B cell (primary cell): ENCODE measurements around the gene DAZ4.
"Not testable (repeated sequence)": the region's sequence is repeated elsewhere in the genome, so short reads cannot be mapped to it uniquely, and the experiment has no call there.

ENCODE experiments used
- CTCF ChIP-seq: fragments of 200-600 bp; IDR thresholded peaks from one replicate; pipeline ENCODE4 v1.8.0; 2022; ENCODE audit warnings: antibody characterized with exemption, mild to moderate bottlenecking
- EZH2 ChIP-seq: IDR thresholded peaks from 2 replicates; pipeline ENCODE4 v1.6.1; 2012; ENCODE audit warnings: borderline replicate concordance, low read depth, mild to moderate bottlenecking, moderate library complexity, low read length; ENCODE audit not compliant: insufficient read depth, poor library complexity, severe bottlenecking

GRCh38 chrY:24813293-24813692 lies 20.4 kb upstream of the DAZ4 start, which contains the start of gene DAZ3:
- TF ChIP-seq EZH2, CTCF: not testable (repeated sequence)
